ENCODE results near the gene ZNF71.

The ZNF71 gene

DNA sequence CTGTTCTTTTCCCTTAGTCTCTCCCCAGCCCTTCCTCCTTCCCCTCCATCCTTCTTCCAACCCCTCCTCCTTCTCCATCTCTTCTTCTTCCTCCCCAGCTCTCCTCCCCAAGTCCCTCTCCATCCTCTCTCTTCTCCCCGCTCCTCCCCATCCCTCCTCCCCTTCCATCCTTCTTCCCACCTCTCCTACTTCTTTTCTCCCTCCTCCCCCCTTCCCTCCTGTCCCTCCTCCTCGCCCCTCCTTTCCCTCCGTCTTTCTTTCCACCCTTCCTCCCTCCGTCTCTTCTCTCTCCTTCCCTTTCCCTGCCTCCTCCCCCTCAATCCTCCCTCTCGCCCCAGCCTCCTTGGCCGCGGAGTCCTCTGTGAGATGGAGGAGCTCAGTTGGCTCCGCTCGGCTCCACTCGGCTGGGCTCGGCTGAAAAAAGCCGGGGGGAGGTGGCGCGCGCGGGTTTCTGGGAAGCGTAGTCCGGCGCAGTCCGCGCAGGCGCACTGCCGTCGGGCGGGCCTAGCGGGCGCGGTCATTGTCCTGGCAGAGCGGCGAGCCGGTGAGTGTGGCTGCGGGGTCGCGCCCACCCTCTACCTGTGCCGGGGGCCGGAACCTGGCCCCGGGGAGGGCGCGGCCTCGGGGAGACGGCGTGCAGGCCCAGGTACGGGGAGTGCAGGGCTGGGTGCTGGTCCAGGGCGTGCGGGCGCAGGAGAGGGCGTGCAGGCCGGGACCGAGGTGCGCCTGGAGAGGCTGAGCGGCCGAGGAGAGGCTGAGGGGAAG lies at the start of gene ZNF71:
TSS of gene ZNF71 (plus strand) at position 520 of the 765 bp plus-strand sequence. CDS start 6,257 bp downstream, outside the sequence.
- peak; percentile 84 for DNase-seq

DNA sequence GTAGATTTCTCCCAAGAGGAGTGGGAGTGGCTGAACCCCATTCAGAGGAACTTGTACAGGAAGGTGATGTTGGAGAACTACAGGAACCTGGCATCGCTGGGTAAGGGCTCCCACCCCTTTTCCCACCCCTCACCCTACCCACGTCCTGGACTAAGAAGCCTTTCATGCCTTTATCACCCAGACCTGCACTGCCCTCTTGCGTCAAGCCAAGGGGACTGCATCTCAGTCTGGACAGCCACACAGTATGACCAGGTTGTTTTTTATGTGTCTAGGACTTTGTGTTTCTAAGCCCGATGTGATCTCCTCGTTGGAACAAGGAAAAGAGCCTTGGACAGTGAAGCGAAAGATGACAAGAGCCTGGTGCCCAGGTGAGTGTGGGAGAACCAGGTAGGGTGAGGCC lies 47.6 kb upstream of the ZNF71 start:
- no peak for DNase-seq

DNA sequence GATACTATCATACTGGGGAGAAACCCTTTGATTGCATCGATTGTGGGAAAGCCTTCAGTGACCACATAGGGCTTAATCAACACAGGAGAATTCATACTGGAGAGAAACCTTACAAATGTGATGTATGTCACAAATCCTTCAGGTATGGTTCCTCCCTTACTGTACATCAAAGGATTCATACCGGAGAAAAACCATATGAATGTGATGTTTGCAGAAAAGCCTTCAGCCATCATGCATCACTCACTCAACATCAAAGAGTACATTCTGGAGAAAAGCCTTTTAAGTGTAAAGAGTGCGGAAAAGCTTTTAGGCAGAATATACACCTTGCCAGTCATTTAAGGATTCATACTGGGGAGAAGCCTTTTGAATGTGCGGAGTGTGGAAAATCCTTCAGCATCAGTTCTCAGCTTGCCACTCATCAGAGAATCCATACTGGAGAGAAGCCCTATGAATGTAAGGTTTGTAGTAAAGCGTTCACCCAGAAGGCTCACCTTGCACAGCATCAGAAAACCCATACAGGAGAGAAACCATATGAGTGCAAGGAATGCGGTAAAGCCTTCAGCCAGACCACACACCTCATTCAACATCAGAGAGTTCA lies 40.7 kb upstream of the ZNF71 start:
- no peak for DNase-seq

DNA sequence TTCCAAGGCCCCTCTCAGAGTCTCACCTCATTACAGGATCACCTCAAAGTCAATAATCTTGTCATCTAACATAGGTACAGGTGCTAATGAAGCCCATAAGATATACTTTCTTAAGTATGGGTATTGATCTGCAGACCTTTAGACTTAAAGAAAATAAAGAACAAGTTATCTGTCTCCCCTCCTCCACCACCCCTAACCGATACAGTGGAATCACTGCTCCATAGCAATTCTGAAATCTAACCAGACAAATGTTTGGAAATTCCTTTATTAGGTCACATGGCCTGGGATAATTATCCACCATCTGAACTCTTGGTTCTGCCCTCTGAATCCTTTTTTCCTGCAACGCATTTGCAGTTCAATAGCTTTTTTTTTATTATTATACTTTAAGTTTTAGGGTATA lies 32.3 kb upstream of the ZNF71 start:
- DNase-seq = no peak

DNA sequence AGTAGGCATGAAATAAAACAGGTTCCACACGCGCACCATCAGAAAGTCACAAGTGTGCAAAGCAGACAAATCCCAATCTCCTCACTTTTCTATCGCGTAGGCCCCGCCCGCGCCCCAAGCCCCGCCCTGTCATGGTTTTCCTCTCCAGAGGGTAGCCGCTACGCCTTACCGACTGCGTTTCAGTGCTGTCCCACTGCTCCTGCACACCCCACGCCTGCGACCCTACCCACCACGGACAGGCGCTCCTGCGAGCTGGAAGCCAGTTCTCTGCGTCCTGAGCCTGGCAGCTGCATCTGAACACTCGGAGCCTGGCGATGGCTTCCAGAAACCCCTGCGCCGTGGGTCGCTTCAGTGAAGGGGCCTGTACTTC lies 28.2 kb upstream of the ZNF71 start:
- DNase-seq = peak; percentile 41

DNA sequence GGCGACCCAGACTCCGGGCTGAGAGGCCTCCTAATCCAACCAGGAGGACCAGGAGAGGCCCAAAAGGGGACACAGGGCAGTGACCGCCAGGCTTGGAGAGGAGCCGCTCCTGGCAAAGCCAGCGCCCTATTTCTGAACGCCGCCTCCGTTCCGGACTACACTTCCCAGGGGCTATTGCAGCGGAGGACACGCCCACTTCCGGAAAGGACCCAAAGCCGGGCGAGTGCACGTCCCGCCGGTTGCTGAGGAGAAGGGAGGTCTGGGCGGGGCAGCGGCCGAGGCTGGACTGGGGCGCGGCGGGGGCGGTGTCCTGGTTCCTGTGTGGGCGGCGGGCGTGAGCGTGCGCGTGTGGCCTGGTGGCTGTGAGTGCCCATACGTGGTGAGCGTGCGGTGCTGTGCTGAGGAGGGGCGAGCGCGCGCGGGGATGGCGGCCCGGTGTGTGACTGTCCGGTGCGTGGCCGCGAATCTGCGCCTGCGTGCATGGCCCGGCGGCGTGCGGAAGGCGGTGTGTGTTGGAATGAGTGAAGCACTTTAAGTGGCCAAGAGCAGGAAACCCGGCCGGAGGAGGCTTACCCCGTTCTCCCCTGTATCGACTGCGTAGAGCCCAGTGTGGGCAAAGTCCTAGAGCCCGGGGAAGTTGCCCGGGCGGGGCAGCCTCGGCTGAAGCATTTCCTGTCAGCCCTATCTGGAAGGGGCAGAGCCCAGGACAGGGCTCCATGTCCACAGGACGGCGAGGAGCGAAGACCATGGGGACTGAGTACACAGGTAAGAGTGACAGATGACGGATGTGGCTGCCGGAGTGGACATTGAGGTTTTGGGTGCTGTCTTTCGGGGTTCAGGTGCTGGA lies 27.6 kb upstream of the ZNF71 start, which contains the start of gene ZNF470:
TSS of gene ZNF470 (plus strand) at position 195 of the 847 bp plus-strand sequence. CDS start 2,844 bp downstream, outside the sequence.
- DNase-seq = peak; percentile 93

DNA sequence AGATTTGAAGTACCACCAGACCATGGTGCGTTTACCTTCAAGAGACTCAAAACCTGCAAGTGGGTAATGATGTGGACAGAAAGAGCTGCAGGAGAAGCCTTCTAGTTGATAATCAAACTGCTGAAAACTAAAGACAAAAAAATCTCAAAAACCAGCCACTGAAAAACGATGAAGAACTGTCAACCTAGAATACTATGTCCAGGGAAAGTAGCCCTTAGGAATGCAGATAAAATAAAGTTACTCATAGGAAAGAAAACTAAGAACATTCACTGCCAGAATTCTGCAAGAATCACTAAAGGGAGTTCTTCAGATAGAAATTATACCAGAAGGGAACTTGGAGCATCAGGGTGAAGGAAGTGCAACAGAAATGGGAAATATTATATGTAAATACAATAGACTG lies 22.5 kb upstream of the ZNF71 start:
- no peak for DNase-seq

DNA sequence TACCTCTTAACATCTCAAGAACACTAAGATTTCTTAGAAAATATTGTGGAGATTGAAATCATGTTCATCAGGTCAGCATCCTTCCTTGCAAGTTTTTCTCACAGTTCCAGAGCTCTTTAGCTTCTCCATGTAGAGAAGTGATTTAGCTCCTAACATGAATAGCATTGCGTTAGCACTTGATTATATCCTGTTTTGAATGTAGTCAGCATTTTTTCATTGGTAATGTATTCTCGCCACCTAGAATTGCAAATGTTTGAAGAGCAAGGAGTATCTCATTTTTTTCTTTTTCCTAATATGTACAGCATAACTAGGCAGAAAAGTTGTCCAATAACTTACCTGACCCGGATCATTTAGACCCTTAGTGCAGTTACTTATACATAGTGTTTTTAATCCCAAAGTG lies 21.2 kb upstream of the ZNF71 start:
- DNase-seq = no peak

DNA sequence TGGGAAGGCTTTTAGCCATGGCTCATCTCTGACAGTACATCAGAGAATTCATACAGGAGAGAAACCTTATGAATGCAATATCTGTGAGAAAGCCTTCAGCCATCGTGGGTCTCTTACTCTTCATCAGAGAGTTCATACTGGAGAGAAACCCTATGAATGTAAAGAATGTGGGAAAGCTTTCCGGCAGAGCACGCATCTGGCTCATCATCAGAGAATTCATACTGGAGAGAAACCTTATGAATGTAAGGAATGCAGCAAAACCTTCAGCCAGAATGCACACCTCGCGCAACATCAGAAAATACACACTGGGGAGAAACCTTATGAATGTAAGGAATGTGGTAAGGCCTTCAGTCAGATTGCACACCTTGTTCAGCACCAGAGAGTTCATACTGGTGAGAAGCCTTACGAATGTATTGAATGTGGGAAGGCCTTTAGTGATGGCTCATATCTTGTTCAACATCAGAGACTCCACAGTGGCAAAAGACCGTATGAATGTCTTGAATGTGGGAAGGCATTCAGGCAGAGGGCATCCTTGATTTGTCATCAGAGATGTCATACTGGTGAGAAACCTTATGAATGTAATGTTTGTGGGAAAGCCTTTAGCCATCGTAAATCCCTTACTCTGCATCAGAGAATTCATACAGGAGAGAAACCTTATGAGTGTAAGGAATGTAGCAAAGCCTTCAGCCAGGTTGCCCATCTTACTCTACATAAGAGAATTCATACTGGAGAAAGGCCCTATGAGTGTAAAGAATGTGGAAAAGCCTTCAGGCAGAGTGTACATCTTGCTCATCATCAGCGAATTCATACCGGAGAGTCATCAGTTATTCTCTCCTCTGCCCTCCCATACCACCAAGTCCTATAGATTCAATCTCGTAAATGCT lies 17.1 kb upstream of the ZNF71 start:
- DNase-seq = no peak

DNA sequence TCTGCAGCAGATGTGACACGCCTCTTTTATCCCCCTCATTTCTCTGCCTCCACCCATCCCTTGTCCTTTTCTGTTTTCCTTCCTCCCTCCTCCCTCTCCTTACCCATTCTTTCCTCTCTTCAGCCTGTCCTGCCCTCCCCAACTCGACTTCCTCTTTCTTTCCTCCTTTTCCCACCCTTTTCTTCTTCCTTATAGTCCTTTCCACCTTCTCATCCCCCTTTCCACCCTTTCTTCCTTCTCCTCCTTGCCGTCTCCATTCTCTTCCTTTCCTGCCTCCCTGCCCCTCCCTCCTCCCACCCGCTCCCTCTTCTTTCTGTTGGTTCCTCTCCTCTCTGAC lies 688 bp upstream of the ZNF71 start:
- DNase-seq = no peak

DNA sequence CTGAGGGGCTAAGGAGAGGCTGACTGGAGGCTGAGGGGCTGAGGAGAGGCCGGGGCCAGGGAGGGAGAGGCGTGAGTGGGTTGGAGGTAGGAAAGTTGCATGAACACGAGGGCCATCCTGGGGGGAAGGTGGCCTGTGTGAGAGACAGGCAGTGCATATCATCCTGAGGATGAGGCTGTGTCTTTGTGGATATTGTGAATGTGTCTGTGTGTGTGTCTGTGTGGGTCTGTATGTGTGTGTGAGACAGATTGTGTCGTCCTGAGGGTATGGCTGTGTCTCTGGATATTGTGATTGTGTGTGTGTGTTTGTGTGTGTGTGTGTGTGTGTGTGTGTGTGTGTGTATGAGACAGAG lies 422 bp downstream of the ZNF71 start:
- no peak for DNase-seq

DNA sequence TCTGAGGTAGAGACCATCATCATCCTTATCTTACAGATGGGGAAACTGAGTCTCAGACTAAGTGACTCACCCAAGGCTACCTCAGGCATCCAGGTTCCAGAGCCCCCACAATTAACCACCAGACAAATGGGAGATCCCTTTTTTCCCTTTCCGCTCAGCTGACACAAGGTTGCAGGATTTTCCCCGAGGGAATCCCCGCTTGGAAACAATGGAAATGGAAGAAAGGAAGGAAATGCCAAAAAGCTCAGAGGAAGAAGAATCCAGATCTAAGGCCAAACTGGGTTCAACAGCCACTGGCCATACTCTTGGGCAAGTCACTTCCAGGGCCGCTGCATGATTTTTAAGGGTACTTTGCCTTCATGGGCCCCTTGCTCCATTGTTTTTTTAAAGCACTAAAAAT lies 1.6 kb downstream of the ZNF71 start:
- no peak for DNase-seq

DNA sequence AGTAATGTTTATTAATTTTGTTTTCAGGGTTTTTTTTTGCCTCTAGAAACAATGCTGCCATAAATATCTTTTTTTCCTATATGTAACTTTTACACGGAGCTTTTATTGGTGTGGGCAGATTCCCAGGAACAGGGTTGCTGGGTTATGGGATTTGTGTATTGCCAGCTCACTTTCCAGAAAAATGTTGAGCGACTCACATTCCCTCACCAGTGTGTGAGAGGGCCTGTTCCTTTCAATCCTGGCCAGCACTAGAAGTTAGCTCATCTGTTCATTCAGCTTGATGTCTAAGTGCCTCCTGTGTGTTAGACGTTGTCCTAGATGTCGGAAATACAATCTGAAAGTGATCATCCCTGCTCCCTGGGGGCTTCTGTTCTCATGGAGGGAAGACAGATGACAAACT lies 2.6 kb downstream of the ZNF71 start:
- no peak for DNase-seq

DNA sequence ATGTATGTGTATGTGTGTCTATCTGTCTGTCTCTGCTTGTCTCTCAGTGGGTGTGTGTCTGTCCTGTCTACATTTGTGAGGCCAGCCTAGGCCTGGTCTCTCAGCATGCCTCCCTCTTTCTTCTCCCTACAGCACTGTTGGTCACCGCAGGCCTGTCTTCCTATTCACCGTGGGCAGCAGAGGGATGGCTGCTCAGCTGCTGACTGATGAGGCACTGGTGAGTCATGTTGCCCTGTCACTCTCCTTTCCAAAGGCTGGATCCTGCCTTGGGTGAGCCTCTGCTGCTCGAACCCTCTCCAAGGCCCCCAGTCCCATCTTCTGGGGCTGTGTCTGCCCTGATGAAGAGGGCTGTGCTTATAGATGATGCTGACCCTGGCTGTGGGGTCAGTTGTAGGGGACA lies 6.3 kb downstream of the ZNF71 start:
- no peak for DNase-seq

DNA sequence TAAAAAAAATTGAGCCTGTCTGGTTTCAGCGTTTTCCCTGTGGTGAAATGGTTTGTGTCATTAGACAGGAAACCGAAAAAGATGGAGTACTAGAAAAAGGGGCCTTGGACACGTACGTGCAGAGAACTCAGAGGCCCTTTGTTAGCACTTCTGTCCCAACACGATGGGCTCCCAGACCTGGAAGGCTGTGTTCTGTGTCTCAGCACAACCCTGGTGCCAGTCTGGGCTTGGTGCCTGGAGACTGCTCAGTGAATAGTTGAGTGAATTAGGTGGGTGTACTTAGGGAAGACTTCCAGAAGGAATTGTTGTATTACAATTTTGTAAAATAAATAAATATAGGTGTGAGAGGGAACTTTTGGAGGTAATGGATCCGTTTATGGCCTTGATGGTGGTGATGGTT lies 8.7 kb downstream of the ZNF71 start:
- DNase-seq = no peak

DNA sequence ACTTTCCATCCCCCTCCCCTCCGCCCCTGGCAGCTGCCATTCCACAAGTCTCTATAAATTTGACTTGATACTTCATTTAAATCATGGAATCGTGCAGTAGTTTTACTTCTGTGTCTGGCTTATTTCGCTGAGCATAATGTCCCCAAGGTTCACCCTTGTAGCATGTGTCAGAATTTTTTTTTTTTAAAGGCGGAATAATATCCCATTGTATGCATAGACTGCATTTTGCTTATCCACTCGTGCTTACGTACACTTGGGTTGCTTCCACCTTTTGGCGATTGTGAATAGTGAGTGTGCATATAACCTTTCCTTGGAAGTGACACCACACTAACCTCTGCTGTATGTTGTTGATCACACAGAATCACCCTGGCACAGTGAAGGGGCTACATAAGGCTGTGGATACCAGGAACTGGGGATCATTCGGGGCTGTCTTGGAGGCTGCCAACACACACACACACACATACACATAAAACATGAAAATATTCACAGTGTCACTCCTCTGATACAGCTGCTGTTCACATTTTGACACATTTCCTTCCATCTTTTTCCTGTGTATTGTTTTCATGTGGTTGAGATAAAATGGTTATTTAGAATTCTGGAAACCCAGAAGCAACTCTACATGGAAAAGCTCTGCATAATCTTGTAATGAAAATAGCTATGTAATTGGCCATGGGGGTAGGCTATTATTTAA lies 13.3 kb downstream of the ZNF71 start:
- no peak for DNase-seq

DNA sequence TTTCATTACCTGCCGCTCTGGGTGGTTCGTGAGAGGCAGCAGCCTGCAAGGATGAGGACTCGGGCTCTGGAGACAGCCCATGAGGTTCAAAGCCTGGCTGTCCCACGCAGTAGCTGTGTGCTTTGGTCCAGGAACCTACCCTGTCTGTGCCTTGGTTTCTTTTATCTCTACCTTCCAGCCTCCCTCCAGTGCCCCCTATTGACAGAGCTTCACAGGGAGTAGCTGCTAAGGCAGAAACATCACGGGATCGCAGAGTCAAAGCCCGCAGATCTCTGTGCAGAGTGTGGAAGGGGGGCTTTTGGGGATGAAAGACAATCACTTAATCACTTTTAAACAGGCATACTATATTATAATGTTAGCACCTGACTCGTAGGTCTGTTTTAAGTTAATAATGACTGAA lies 16.2 kb downstream of the ZNF71 start:
- no peak for DNase-seq

DNA sequence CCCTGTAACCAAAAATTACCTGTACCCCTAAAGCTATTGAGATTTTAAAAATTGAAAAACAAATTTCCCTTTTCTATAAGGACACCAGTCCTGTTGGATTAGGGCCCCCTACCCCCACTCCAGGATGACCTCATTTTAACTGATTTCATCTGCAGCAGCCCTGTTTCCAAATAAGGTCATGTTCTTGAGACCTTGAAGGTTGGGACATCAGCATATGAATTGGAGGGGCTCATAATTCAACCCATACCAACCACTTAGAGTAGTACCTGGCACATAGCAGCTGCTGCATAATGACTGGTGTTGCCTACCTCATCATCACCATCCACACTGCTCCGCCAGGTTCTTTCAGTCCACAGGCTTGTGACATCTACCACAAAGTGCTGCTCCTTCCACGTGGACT lies 17.6 kb downstream of the ZNF71 start:
- no peak for DNase-seq

DNA sequence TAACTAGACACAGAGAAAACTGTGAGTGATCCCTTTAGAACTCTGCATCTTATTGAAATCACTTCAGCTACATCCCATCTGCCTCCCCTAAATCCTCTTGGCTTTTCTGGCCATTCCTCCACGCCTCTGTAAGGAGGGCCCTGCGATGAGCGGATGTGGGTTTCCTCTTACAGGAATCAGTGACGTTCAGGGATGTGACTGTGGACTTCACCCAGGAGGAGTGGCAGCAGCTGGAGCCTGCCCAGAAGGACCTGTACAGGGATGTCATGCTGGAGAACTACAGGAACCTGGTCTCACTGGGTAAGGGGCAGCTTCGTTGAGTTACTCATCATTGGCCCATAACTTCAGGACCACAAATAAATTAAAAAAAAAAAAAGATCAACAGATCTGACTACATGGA lies 18.5 kb downstream of the ZNF71 start:
- no peak for DNase-seq

DNA sequence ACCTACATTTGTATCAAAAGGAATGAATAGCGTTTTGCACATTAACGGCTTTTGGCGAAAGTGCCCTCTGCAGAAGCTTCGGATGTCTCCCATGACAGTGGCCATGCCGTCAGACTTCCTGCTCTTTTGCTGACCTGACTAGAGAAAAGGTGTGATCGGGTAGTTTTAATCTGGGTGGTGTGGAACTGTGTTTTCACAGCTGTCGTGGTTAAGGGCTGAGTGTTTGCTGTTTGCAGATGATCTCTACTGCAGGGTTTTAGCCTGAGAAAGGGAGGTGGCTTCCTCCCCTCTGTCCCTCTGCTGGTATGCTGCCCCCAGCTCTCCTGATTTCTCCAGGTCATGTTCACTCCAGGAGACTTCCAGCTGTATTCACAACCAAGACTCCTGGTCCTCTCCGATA lies 22.4 kb downstream of the ZNF71 start:
- no peak for DNase-seq

DNA sequence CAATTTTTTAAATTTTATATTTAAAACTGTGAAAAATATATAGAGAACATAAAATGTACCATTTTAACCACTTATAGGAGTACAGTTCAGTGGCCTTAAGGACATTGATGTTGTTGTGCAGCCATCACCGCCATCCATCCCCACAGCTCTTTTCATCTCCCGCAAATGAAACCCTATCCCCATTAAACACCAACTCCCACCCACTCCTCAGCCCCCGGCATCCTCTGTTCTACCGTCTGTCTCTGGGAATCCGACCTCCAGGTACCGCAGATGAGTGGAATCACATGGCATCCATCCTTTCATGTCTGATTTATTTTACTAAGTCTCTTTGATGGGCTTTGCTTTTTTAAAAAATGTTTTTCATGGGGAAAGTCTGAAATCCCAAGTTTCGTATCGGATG lies 24.0 kb downstream of the ZNF71 start:
- DNase-seq = no peak

DNA sequence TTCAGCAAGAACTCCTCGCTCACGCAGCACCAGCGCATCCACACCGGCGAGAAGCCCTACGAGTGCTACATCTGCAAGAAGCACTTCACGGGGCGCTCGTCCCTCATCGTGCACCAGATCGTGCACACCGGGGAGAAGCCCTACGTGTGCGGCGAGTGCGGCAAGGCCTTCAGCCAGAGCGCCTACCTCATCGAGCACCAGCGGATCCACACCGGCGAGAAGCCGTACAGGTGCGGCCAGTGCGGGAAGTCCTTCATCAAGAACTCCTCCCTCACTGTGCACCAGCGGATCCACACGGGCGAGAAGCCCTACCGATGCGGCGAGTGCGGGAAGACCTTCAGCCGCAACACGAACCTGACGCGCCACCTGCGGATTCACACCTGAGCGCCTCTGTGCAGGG lies 27.3 kb downstream of the ZNF71 start:
- no peak for DNase-seq

DNA sequence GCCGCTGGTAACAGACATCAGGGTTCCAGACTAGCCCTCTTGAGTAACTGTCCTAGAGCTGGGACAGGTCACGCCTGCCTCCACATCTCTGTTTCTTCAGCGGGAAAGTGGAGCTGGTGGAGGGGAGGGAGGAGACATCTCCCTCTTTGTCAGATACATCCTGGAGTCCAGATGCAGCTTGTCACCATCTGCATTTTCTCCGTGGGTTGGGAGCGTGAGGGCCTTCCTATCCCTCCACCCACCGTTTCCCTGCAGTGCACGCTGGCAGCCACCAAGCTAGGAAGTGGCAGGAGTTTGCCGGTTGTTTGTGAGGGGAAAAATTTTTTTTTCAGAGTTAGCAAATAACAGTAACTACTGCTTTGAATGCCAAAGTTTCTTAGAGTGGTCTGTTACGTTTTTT lies 27.9 kb downstream of the ZNF71 start:
- DNase-seq = no peak
